SJSA1 (cell line): ENCODE measurements around the gene ERICH3. TPM values are rescaled to one million over a fixed set of nuclear protein-coding genes. Genes with fewer than 3 reads are reported as not detected.

ENCODE experiments used
- DNase-seq, 2 experiments: peaks; one replicate each; pipeline ENCODE4 v3.0.0-alpha.2; 2015 to 2020; ENCODE audit warnings: low spot score in 2 of 2, low read depth in 1 of 2
- H3K27ac ChIP-seq: fragments of 250-450 bp; sonication (Bioruptor Pico); 2 replicates; pipeline ENCODE4 v1.5.1; 2020; ENCODE audit warnings: mild to moderate bottlenecking, moderate library complexity
- H3K27me3 ChIP-seq: fragments of 250-450 bp; sonication (Bioruptor Pico); replicated peaks from 2 replicates; pipeline ENCODE4 v1.5.1; 2020; ENCODE audit warnings: mild to moderate bottlenecking, moderate library complexity
- H3K36me3 ChIP-seq: fragments of 250-450 bp; sonication (Bioruptor Pico); 2 replicates; pipeline ENCODE4 v1.5.1; 2020; ENCODE audit warnings: mild to moderate bottlenecking
- H3K4me1 ChIP-seq: fragments of 250-450 bp; sonication (Bioruptor Pico); replicated peaks from 2 replicates; pipeline ENCODE4 v1.6.1; 2021; ENCODE audit warnings: mild to moderate bottlenecking
- H3K4me3 ChIP-seq: fragments of 250-450 bp; sonication (Bioruptor Pico); 2 replicates; pipeline ENCODE4 v1.5.1; 2020; ENCODE audit warnings: mild to moderate bottlenecking
- H3K9me3 ChIP-seq: fragments of 250-450 bp; sonication (Bioruptor Pico); replicated peaks from 2 replicates; pipeline ENCODE4 v1.5.1; 2020; ENCODE audit warnings: mild to moderate bottlenecking
- total RNA-seq: library from RNA; depleted of rRNA; stranded (reverse); fragments of >200 nt; shearing (Covaris generic); gene quantifications from 2 replicates; pipeline ENCODE4 v1.2.3, GENCODE V29; 2014; rRNA removed

ERICH3 gene
- total RNA-seq, result not detected in 2 replicates

- H3K4me3 ChIP-seq, result no peak within 1 kb of the TSS
- no peak within 1 kb of the TSS for H3K27ac ChIP-seq
Observed at GRCh38 chr1:74673351-74674111, at the start of gene ERICH3. Gene ERICH3, minus strand, starts transcription at chr1:74673792. Its CDS starts 273 bp downstream, at chr1:74673519.

GRCh38 chr1:74717626-74718025, 44.0 kb upstream of the ERICH3 start:
- Histone ChIP-seq H3K27ac (no peak overlapping the region), H3K9me3 (no peaks in the 10 kb centered on the region), H3K4me3 (no peak overlapping the region), H3K4me1 (no peaks in the 10 kb centered on the region), H3K36me3 (peaks cover 82% of the 10 kb centered on the region), H3K27me3 (no peaks in the 10 kb centered on the region)
- DNase-seq, result no peak

More at GRCh38 chr1:74673351-74674111, at the start of gene ERICH3:
- no peak for DNase-seq
- H3K36me3 ChIP-seq, result no peaks in the 10 kb centered on the region
- no peaks in the 10 kb centered on the region for H3K4me1 ChIP-seq
- peaks cover 7% of the 10 kb centered on the region; the same call in 1 of the 2 replicates for H3K27me3 ChIP-seq
- H3K9me3 ChIP-seq, result no peaks in the 10 kb centered on the region

- DNase-seq, result no peak
- Histone ChIP-seq H3K27me3 (no peaks in the 10 kb centered on the region), H3K4me3 (no peak overlapping the region), H3K36me3 (peaks cover 74% of the 10 kb centered on the region), H3K27ac (no peak overlapping the region), H3K9me3 (no peaks in the 10 kb centered on the region), H3K4me1 (no peaks in the 10 kb centered on the region)
Observed at GRCh38 chr1:74716822-74717221, 43.2 kb upstream of the ERICH3 start.

- H3K27me3 ChIP-seq, result no peaks in the 10 kb centered on the region
- H3K4me3 ChIP-seq, result no peak overlapping the region
- no peaks in the 10 kb centered on the region for H3K4me1 ChIP-seq
- H3K36me3 ChIP-seq, result peaks cover 70% of the 10 kb centered on the region
- H3K27ac ChIP-seq, result no peak overlapping the region
- DNase-seq, result no peak
- no peaks in the 10 kb centered on the region for H3K9me3 ChIP-seq
Observed at GRCh38 chr1:74715806-74716205, 42.2 kb upstream of the ERICH3 start.

- DNase-seq, result no peak
- H3K27me3 ChIP-seq, result no peaks in the 10 kb centered on the region
- peaks cover 67% of the 10 kb centered on the region for H3K36me3 ChIP-seq
- H3K4me3 ChIP-seq, result no peak overlapping the region
- no peaks in the 10 kb centered on the region for H3K9me3 ChIP-seq
- no peaks in the 10 kb centered on the region for H3K4me1 ChIP-seq
- H3K27ac ChIP-seq, result no peak overlapping the region
Observed at GRCh38 chr1:74715236-74715502, 41.6 kb upstream of the ERICH3 start.

- no peak for DNase-seq
- Histone ChIP-seq H3K27me3 (no peaks in the 10 kb centered on the region), H3K4me3 (no peak overlapping the region), H3K9me3 (no peaks in the 10 kb centered on the region), H3K4me1 (no peaks in the 10 kb centered on the region), H3K36me3 (peaks cover 62% of the 10 kb centered on the region), H3K27ac (no peak overlapping the region)
Observed at GRCh38 chr1:74714429-74715235, 41.0 kb upstream of the ERICH3 start.

- H3K27ac ChIP-seq, result no peak overlapping the region
- H3K27me3 ChIP-seq, result no peaks in the 10 kb centered on the region
- no peak overlapping the region for H3K4me3 ChIP-seq
Observed at GRCh38 chr1:74713849-74714248, 40.3 kb upstream of the ERICH3 start.

GRCh38 chr1:74712881-74713280, 39.3 kb upstream of the ERICH3 start:
- H3K27ac ChIP-seq, result no peak overlapping the region
- H3K4me1 ChIP-seq, result no peaks in the 10 kb centered on the region
- no peak for DNase-seq
- H3K27me3 ChIP-seq, result no peaks in the 10 kb centered on the region
- peaks cover 58% of the 10 kb centered on the region for H3K36me3 ChIP-seq
- no peak overlapping the region for H3K4me3 ChIP-seq
- H3K9me3 ChIP-seq, result no peaks in the 10 kb centered on the region

More at GRCh38 chr1:74713849-74714248, 40.3 kb upstream of the ERICH3 start:
- Histone ChIP-seq H3K36me3 (peaks cover 58% of the 10 kb centered on the region), H3K4me1 (no peaks in the 10 kb centered on the region), H3K9me3 (no peaks in the 10 kb centered on the region)
- DNase-seq, result no peak

- H3K4me1 ChIP-seq, result no peaks in the 10 kb centered on the region
- DNase-seq, result no peak
- H3K4me3 ChIP-seq, result no peak overlapping the region
- peaks cover 44% of the 10 kb centered on the region for H3K36me3 ChIP-seq
- no peak overlapping the region for H3K27ac ChIP-seq
- H3K9me3 ChIP-seq, result no peaks in the 10 kb centered on the region
- no peaks in the 10 kb centered on the region for H3K27me3 ChIP-seq
Observed at GRCh38 chr1:74703386-74704182, 30.0 kb upstream of the ERICH3 start.

GRCh38 chr1:74699331-74699730, 25.7 kb upstream of the ERICH3 start:
- no peak for DNase-seq
- no peak overlapping the region for H3K27ac ChIP-seq
- no peak overlapping the region for H3K4me3 ChIP-seq
- no peaks in the 10 kb centered on the region; the same call in 1 of the 2 replicates for H3K4me1 ChIP-seq
- H3K27me3 ChIP-seq, result no peaks in the 10 kb centered on the region
- H3K9me3 ChIP-seq, result no peaks in the 10 kb centered on the region
- peaks cover 13% of the 10 kb centered on the region for H3K36me3 ChIP-seq

- Histone ChIP-seq H3K36me3 (peaks cover 5% of the 10 kb centered on the region), H3K9me3 (no peaks in the 10 kb centered on the region), H3K27me3 (no peaks in the 10 kb centered on the region), H3K4me1 (peaks cover 12% of the 10 kb centered on the region), H3K27ac (no peak overlapping the region), H3K4me3 (no peak overlapping the region)
- DNase-seq, result no peak
Observed at GRCh38 chr1:74697832-74698231, 24.2 kb upstream of the ERICH3 start.

GRCh38 chr1:74693473-74693872, 19.9 kb upstream of the ERICH3 start:
- peak in 1 of 2 experiments; percentile 50 for DNase-seq
- Histone ChIP-seq H3K4me3 (no peak overlapping the region), H3K27me3 (no peaks in the 10 kb centered on the region; the same call in 1 of the 2 replicates), H3K4me1 (peaks cover 12% of the 10 kb centered on the region), H3K36me3 (no peaks in the 10 kb centered on the region), H3K27ac (peak overlapping the region; percentile 4; the same call in 1 of the 2 replicates), H3K9me3 (no peaks in the 10 kb centered on the region)

GRCh38 chr1:74690909-74691308, 17.3 kb upstream of the ERICH3 start:
- Histone ChIP-seq H3K36me3 (no peaks in the 10 kb centered on the region), H3K4me3 (no peak overlapping the region), H3K27ac (no peak overlapping the region), H3K4me1 (peaks cover 12% of the 10 kb centered on the region), H3K27me3 (no peaks in the 10 kb centered on the region; the same call in 1 of the 2 replicates), H3K9me3 (no peaks in the 10 kb centered on the region)
- no peak for DNase-seq
